Dermis microvascular lymphatic vessel endothelial cell (primary cell): Measurements from ENCODE around the gene GCNT2. TPM values are rescaled to one million over a fixed set of nuclear protein-coding genes. Genes with fewer than 3 reads are reported as not detected.
"Not testable (repeated sequence)": the region's sequence is repeated elsewhere in the genome, so short reads cannot be mapped to it uniquely, and the experiment has no call there.

Experiments used
- DNase-seq, 2 donors: peaks; one replicate each; pipeline versions ENCODE4 v3.0.0 to v3.0.0-alpha.2; 2010; ENCODE audit warnings: low read depth in 2 of 2
- total RNA-seq: library from RNA; depleted of rRNA; stranded (reverse); fragments of >200 nt; gene quantifications from 2 replicates; pipeline ENCODE4 v1.2.1, GENCODE V29; 2014

The GCNT2 gene
- total RNA-seq, 1 donor from 2014 or later: 46.5 TPM

DNA sequence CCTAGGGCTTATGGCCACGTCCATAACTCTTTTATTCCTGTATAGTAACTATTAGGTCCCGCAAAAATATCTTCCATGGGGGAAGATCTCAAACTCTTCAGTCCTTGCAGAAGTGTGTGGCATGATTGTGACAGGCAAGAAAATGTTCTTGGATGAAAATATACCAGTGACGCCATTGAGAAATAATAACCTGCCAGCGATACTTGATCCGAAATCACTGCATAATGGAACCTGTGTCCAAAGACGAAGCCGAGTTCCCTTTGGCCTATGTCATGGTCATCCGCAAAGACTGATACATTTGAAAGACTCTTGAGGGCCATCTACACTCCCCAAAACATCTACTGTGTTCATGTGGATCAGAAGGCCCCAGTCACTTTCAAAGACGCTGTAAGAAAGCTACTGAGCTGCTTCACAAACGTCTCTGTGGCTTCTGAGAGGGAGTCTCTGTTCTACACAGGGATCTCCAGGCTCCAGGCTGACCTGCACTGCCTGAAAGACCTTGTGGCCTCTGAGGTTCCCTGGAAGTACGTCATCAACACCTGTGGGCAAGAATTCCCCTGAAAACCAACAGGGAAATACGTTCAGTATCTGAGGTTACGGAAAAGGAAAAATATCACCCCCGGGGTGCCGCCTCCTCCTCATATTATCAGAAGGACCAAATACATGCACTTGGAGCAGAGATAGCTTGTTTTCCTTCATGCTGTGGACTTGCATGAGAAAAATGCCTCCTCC lies 6.9 kb upstream of the GCNT2 start:
- DNase-seq: no peak

DNA sequence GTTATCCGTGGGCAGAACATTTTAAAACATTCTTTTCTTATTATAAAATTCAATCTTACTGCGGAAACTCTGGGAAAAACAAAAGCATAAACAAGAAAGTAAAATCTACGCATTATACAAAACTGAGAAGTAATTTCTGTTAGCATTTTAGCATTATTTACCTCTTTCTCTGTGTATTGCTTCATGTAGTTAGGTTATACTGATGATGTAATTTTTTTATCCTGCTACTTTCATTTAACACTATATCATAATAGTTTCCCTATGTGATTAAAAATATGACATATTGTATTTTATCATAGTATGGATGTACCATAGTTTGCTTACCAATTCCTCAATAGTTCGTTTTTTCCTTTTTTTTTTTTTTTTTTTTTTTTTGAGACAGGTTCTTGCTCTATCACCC lies 4.2 kb upstream of the GCNT2 start:
- DNase-seq: no peak

DNA sequence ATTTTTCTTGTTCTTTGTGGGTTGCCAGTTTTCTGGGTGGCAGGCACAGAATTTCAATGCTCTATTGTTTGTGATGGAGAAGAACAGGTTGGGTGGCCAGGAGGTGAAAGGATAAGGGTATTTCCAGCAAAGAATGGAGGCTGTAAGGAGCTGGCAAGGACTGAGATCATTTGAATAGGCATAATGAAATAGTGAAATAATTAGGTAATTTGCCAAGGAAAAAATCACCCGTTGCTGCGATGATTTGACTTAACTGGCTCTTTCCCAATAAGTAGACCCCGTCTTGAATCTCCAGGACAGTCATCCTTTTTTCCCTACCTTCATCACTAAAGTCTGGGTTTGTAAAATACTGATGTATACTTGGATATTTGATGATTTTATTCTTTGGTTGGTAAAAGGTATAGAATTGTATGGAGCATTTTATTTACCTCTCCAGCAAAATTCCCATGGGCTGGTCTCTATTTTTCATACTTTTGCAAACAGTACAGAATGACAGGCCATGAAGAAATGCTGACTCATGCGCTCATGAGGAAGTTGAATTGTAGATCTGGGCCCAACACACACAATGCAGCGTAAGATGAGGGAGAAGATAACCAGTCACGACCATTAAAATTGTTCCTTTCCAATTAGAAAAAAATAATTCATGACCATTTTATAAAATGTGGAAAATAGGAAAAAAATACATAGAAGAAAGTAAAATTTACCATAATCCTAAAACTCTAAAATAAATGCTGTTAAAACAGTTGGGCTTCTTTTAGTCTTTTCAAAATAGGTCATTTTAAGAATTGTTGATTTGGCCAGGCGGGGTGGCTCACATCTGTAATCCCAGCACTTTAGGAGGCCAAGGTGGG lies 2.4 kb upstream of the GCNT2 start:
- DNase-seq: peak; percentile 77 to 90

DNA sequence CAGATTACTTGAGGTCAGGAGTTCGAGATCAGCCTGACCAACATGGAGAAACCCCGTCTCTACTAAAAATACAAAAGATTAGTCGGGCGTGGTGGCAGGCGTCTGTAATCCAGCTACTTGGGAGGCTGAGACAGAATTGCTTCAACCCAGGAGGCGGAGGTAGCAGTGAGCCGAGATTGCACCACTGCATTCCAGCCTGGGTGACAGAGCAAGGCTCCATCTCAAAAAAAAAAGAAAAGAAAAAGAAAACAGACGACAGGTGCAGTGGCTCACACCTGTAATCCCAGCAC lies 1.8 kb upstream of the GCNT2 start:
- DNase-seq: not testable (repeated sequence)

DNA sequence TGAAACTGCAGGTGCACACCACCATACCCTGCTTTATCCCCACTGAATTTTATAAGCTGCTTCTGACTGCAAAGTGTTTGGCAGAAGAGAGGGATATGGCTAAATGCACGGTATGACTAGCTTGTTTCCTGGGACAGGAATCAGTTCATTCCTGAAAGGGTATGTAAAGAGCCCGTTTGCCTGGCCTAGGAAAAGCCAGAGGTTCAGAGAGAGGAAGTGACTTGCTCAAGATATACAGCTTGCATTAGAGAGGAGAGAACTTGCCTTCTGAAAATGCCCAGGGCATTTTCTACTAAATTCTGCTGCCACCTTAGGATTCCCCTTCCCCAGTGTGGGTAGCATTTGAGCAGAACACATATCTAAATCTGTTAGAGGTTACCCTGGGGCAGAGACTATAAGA lies 683 bp upstream of the GCNT2 start:
- peak in 1 of 2 donors; percentile 72 for DNase-seq

DNA sequence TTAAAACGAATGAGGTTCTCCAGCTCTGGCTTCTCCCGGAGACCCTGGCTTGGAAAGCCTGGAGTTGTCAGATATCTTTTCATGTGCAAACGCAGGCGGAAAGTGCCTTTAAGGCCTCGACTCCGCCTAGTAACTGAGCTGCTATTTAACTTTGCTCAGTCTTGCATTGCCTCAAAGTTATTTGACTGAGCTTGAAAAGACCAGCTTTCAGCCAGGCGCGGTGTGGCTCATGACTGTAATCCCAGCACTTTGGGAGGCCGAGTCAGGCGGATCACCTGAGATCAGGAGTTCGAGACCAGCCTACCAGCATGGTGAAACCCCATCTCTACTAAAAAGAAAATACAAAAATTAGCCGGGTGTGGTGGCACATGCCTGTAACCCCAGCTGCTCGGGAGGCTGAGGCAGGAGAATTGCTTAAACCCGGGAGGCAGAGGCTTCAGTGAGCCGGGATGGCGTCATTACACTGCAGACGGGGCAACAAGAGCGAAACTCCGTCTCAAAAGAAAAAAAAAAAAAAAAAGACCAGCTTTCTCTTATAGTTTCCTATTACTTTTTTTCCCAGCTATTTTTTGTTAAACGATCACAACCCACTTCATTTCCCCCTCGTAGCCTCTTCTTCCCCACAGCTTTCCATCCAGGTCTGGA lies 1.9 kb downstream of the GCNT2 start:
- DNase-seq: no peak

DNA sequence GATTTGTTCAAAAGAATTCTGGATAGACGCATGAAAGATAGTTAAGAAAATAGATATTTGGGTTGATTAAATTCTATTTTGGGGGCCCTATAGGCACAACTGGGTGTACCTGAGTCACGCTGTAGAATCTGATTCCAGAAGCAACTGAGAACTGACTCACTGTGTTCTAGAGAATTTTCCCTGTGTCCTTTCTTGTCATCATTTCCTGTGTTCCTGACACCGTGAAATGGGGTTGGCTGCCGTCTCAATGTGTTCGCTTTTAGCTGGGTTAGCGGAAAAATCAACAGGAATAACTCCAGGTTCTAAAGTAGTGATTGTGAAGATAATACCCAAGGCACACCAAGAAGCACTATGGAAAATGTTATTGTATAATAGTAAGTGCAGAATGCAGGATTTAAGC lies 5.0 kb downstream of the GCNT2 start:
- DNase-seq: peak; percentile 95 to 96

DNA sequence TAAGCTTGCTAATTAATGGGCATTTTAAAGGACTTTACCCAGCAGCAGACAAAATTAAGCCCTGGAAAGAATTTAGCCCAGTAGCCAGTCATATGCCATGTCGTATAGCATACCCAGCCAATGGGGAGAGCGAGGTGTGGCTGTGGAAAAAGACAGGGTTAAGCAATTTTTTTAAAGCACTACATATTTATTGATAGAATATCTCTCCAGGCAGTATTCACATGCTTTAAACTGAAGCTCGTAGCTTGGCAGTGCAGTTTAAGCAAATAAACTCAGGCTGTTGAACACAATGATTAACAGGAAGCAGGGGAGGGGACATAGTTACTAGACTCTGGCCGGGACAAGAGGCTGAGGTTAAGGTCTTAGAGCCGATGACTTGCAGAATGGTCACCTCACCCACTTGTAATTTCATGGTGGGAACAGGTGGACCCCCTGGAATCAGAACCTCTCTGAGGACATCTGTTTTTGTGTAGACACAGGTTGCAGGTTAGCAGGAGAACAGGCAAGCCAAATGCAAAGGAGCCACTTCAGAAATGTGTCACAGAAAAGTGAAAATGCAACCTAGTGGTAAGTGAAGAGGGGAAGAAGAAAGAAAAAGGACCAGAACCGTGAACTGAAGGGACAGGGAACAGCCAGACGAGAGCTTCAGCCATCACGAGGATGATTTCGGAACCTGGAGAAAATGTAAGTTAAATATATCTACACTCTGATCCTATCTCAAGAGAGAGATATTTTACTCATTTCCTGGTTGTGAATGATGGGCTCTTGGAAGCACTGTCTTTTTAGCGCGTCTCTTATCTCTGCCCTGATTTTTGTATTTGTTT lies 7.2 kb downstream of the GCNT2 start:
- peak; percentile 90 for DNase-seq

DNA sequence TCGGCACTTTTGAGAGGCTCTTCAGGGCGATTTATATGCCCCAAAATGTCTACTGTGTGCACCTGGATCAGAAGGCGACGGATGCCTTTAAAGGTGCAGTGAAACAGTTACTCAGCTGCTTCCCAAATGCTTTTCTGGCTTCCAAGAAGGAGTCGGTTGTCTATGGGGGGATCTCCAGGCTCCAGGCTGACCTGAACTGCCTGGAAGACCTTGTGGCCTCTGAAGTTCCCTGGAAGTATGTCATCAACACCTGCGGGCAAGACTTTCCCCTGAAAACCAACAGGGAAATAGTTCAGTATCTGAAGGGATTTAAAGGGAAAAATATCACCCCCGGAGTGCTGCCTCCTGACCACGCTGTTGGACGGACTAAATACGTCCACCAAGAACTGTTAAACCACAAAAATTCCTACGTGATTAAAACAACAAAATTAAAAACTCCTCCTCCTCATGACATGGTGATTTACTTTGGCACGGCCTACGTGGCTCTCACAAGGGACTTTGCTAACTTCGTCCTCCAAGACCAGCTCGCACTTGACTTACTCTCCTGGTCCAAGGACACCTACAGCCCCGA lies 8.2 kb downstream of the GCNT2 start:
- DNase-seq: peak in 1 of 2 donors; percentile 46

DNA sequence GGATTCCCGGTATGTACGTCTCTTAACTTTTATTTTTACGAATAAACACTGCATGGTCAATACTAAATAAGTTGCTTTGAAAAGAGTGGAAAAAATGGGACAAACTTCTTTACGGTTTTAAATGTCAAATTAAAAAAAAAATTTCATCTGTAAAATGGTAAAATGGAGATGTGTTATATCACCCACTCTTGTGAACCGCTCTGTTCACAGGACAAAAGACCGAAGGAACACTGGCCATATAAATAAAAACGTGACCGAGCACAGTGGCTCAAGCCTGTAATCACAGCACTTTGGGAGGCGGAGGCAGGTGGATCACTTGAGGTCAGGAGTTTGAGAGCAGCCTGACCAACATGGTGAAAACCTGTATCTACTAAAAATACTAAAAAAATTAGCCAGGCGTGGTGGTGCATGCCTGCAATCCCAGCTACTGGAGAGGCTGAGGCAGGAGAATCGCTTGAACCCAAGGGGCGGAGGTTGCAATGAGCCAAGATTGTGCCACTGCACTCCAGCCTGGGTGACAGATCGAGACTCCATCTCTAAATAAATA lies 8.8 kb downstream of the GCNT2 start:
- not testable (repeated sequence) for DNase-seq

DNA sequence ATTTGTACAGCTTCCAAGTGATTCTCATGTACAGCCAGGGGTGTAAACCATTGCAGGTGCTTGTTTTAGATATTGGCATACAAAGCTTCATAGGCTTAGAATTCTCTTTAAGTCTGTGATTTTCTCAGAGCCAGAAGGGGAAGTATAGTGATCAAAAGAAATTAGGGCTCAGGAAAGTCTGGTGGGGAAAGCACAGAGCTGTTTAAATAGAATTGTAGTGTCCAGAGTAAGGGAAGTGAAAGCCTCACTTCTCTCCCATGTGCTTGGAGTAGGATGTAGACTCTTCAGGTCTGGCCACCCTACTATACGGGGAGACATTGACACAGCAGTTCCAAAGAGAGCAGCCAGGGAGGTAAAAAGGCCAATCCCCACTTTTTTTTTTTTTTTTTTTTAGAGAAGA lies 10.4 kb downstream of the GCNT2 start:
- DNase-seq: no peak

DNA sequence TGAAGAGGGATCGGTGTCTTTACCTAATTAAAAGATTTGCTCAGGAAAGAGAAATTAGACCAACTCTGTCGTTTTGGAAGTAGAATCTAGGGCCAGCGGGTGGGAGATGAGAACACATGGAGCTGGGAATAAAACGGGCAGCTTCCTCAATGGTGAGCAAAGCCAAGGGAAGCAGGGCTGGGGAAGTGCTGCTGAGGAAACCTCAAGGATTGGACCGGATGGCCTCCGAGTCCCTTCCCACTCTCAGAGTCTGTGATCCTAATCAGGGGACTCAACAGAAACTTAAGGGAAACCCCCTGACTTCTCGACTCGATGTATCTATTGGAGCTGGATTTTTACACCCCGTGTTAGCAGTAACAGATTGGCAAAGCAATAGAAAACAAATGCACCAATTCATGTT lies 10.8 kb downstream of the GCNT2 start:
- DNase-seq: no peak

DNA sequence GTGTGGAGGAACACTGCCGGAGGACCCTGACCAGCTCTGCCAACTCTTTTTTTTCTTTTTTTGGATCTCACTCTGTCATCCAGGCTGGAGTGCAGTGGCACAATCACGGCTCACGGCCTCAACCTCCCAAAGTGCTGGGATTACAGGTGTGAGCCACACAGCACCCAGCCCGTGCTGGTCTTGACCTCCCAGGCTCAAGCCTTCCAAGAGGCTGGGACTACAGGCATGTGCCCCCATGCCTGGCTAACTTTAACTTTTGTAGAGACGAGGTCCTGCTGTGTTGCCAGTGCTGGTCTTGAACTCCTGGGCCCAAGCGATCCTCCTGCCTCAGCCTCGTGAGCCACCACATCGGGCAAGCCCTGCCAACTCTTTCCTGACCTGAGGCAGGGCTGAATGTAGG lies 11.2 kb downstream of the GCNT2 start:
- DNase-seq: no peak

DNA sequence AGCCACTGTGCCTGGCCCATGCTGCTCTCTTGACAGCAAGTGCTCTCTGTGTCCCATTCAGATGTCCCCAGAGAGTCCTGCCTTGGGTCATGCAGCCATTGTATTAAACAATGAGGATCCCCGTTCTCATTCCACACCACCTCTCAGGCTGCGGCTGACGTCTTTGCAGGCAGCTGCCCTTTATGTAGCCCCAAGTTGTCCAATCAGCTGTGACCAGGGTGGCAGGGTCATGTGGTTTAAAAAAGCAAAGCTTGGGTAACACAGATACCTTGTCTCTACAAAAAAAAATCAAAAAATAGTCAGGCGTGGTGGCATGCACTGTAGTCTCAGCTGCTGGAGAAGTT lies 13.2 kb downstream of the GCNT2 start:
- DNase-seq: no peak

DNA sequence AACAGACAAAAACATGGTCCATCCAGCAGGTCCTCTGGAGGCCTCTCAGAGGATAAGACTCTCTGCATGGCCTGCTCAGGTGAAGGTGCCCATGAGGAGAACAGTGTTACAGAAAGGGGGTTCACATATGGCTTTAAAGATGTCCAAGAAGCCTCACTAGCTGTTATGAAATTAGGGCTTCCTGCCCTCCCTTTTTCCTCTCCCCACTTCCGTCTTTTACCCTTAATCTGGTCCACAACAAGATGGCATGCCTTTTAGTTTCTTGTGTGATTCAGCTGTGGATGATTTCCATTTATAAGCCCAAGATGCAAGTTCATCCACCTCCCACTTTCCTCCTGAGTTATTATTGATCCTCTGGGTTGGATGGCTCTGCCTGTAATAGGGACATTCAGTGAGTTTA lies 14.0 kb downstream of the GCNT2 start:
- DNase-seq: no peak

DNA sequence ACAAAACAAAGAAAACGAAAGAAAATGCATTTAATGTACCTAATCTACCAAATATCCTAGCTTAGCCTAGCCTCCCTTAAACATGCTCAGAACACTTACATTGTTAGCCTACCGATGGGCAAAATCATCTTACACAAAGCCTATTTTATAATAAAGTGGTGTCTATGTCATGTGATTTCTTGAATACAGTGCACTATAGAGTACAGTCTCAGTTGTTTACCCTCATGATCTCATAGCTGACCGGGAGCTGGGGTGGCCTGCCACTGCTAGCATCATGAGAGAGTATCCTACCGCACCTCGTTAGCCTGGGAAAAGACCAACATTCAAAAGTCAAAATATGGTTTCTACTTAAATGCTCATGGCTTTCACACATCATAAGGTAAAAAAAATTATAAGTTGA lies 16.6 kb downstream of the GCNT2 start:
- no peak for DNase-seq

DNA sequence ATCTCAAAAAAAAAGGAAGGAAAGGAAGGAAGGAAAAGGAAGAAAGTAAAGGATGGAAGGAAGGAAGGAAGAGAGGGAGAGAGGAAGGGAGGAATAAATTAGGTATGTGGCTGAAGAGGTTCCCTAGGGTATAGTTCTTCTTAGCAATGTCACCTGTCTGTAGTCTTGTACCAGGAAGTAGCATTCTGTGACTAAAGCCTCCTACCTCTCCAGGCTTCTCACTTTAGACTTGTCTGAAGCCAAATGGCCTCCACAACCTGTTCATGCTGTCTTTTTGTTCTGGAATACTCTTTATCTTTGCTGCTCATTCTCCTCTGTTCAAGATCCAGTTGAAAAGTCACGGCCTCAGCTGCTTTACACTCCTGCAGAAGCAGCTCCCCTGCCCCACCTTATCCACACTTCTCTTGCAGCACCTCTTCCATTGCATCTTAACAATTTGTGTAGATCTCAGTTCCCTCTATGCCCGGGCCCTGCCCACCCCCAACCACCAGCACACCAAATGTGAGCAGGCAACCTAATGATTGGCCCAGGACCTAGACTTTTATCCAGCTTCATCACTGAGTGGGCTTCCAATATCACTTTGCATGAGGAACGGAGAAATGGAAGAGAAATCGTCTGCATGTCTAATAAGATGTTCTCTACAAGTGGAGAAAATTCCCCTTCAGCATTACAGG lies 19.1 kb downstream of the GCNT2 start:
- DNase-seq: no peak

DNA sequence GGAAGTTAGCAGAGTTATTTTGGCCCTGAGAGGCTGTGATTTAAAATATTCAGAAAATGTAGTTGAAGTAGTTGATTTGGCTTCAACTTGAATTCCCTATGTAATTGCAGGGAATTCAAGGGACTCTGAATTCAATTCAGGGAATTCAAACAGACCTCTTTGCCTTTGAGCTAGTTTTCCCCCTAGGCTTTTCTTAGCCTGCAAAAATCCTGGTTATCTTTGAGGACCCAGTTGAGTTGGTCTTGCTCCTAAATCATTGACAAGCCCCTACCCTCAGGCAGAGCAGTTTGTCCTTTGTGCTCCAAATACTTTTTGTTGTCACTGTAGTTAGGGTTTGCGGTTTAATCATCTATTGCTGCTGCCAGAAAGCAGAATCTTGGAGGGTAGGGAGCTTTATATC lies 20.4 kb downstream of the GCNT2 start:
- DNase-seq: no peak

DNA sequence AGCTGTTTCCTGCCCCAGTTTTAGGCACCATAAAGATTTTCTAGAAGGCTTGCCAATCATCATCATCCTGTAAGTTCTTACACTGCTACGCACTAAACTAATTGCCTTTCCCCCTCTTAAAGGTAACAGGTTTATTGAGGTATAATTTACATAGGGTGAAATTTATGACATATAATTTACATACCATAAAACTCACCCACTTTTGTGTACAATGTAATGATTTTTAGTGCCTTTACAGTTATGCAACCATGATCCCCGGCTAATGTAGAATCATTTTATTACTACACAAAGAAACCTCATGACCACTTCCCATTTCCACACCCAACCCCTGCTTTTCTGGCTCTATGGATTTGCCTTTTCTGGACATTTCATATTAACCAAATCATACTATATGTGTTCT lies 21.1 kb downstream of the GCNT2 start:
- DNase-seq: no peak

DNA sequence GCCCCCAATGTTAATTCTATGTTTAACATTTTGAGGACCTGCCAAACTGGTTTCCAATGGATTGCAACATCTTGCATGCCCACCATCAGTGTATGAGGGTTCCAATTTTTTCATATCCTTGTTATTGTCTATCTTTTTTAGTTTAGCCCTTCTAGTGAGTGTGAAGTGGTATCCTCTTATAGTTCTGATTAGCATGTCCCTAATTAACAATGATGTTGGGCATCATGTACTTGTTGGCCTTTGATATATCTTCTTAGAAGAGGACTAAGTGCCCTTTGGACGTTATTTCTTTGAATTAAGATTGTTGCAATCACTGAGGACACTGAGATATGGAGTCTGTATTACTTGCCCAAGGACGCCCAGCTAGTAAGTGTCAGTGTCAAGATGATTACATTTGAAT lies 22.3 kb downstream of the GCNT2 start:
- DNase-seq: no peak

DNA sequence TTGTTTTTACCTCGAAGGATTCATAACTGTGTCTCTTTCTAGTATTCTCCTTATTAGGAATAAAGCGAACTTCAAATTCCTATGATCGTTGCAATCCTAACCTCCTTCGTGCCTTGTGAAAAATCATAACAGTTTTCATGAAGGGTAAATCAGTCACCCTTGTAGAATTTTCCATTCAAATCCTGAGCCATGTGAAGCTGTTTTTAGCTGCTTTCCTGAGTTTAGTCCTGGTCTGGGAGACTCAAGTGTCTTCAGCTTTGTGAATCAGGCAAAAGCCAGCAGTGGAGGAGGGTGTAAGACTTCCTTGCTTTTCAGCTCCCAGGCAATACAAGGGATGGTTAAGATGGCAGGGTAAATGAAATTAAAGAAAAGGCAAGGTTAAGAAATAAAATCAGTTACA lies 24.3 kb downstream of the GCNT2 start:
- DNase-seq: no peak
